ENCODE results near the gene PROZ. TPM values are rescaled to one million over a fixed set of nuclear protein-coding genes. Genes with fewer than 3 reads are reported as not detected.

PROZ gene
- total and polyA plus RNA-seq, 2 donors (not counting 1 experiment from before 2014, with no cell fraction given), result not detected

- Histone ChIP-seq H3K4me1 (ENCODE audit: control insufficient read depth in 2 of 2, insufficient read depth in 2 of 2, low read length in 2 of 2) (no peaks in the 10 kb centered on the region), H3K36me3 (replicated peaks in 1 of 2; ENCODE audit: control extremely low read depth in 1 of 2, control insufficient read depth in 1 of 2, extremely low read depth in 1 of 2, insufficient read depth in 2 of 2, low read length in 1 of 2) (no peaks in the 10 kb centered on the region), H3K9me3 (ENCODE audit: control extremely low read depth in 1 of 3, control insufficient read depth in 2 of 3, insufficient read depth in 1 of 3, low read length in 2 of 3) (peaks cover 0 to 3% (median 0%) of the 10 kb centered on the region in 3 donors), H3K27me3 (replicated peaks in 1 of 4; ENCODE audit: control extremely low read depth in 1 of 4, control insufficient read depth in 3 of 4, insufficient read depth in 4 of 4, low read length in 3 of 4) (peaks cover 0 to 2% (median 0%) of the 10 kb centered on the region in 4 experiments), H4K20me1 (ENCODE audit: control insufficient read depth, insufficient read depth, low read length, poor library complexity, severe bottlenecking) (no peaks in the 10 kb centered on the region), H3K4me3 (ENCODE audit: control extremely low read depth in 1 of 5, extremely low read depth in 1 of 5, insufficient read depth in 1 of 5, low read depth in 2 of 5, low read length in 4 of 5) (no peak overlapping the region), H2AFZ (ENCODE audit: insufficient read depth, low read depth, low read length, poor library complexity, severe bottlenecking) (no peak overlapping the region), H3K4me2 (replicated peaks; ENCODE audit: low read depth, low read length, poor library complexity, severe bottlenecking) (no peak overlapping the region), H3K9ac (ENCODE audit: low read length) (no peak overlapping the region), H3K79me2 (ENCODE audit: control insufficient read depth, insufficient read depth, low read length) (no peaks in the 10 kb centered on the region), H3K27ac (ENCODE audit: low read length in 2 of 2) (no peak overlapping the region)
- TF ChIP-seq CTCF (IDR thresholded peaks at IDR 0.05) (no peak), EZH2 (IDR thresholded peaks at IDR 0.05; ENCODE audit: borderline replicate concordance, insufficient read depth, low read depth, low read length, poor library complexity, severe bottlenecking) (no peak)
- Mint-ChIP-seq H3K4me1 (no peaks in the 10 kb centered on the region), H3K9me3 (ENCODE audit: insufficient read depth) (no peaks in the 10 kb centered on the region), H3K4me3 (no peak overlapping the region), H3K27ac (no peak overlapping the region), H3K27me3 (peaks cover 24% of the 10 kb centered on the region)
- intact Hi-C loops (cut with micrococcal nuclease), result no loop called here
- ChIA-PET POLR2A (no interaction called here), CTCF (no interaction called here)
- no peak for ATAC-seq (ENCODE audit: low read depth)
- no peak for DNase-seq
- 97% methylated on average over 9 of the region's 11 CpGs for WGBS (ENCODE audit: insufficient coverage)
Measured at GRCh38 chr13:113137691-113138298, 20.7 kb upstream of the PROZ start.

GRCh38 chr13:113138792-113139551, 19.5 kb upstream of the PROZ start:
- no peak overlapping the region for H2AFZ ChIP-seq (ENCODE audit: insufficient read depth, low read depth, low read length, poor library complexity, severe bottlenecking)
- H3K9me3 Mint-ChIP-seq (ENCODE audit: insufficient read depth), result no peaks in the 10 kb centered on the region
- no peaks in the 10 kb centered on the region for H3K79me2 ChIP-seq (ENCODE audit: control insufficient read depth, insufficient read depth, low read length)
- POLR2A ChIA-PET, result no interaction called here
- no peak overlapping the region for H3K27ac Mint-ChIP-seq
- peaks cover 0 to 2% (median 0%) of the 10 kb centered on the region in 3 donors for H3K9me3 ChIP-seq (ENCODE audit: control extremely low read depth in 1 of 3, control insufficient read depth in 2 of 3, insufficient read depth in 1 of 3, low read length in 2 of 3)
- 89% methylated on average over 13 of the region's 16 CpGs for WGBS (ENCODE audit: insufficient coverage)
- H3K27ac ChIP-seq (ENCODE audit: low read length in 2 of 2), result no peak overlapping the region
- no peaks in the 10 kb centered on the region for H3K4me1 Mint-ChIP-seq
- no peaks in the 10 kb centered on the region for H3K27me3 ChIP-seq (replicated peaks in 1 of 4; ENCODE audit: control extremely low read depth in 1 of 4, control insufficient read depth in 3 of 4, insufficient read depth in 4 of 4, low read length in 3 of 4)
- no peak overlapping the region for H3K9ac ChIP-seq (ENCODE audit: low read length)
- peaks cover 17% of the 10 kb centered on the region for H3K27me3 Mint-ChIP-seq
- TF ChIP-seq CTCF (IDR thresholded peaks at IDR 0.05) (no peak), EZH2 (IDR thresholded peaks at IDR 0.05; ENCODE audit: borderline replicate concordance, insufficient read depth, low read depth, low read length, poor library complexity, severe bottlenecking) (no peak)
- CTCF ChIA-PET, result no interaction called here
- DNase-seq (no peak), ATAC-seq (ENCODE audit: low read depth) (no peak)
- no peak overlapping the region for H3K4me2 ChIP-seq (replicated peaks; ENCODE audit: low read depth, low read length, poor library complexity, severe bottlenecking)
- no peak overlapping the region for H3K4me3 ChIP-seq (ENCODE audit: control extremely low read depth in 1 of 5, extremely low read depth in 1 of 5, insufficient read depth in 1 of 5, low read depth in 2 of 5, low read length in 4 of 5)
- no peaks in the 10 kb centered on the region for H3K36me3 ChIP-seq (replicated peaks in 1 of 2; ENCODE audit: control extremely low read depth in 1 of 2, control insufficient read depth in 1 of 2, extremely low read depth in 1 of 2, insufficient read depth in 2 of 2, low read length in 1 of 2)
- no peak overlapping the region for H3K4me3 Mint-ChIP-seq
- intact Hi-C loops (cut with micrococcal nuclease), result no loop called here
- H3K4me1 ChIP-seq (ENCODE audit: control insufficient read depth in 2 of 2, insufficient read depth in 2 of 2, low read length in 2 of 2), result no peaks in the 10 kb centered on the region
- no peaks in the 10 kb centered on the region for H4K20me1 ChIP-seq (ENCODE audit: control insufficient read depth, insufficient read depth, low read length, poor library complexity, severe bottlenecking)
